ENCODE data around the gene CASR.
"Not testable (repeated sequence)": the region's sequence is repeated elsewhere in the genome, so short reads cannot be mapped to it uniquely, and the experiment has no call there.

The CASR gene

DNA sequence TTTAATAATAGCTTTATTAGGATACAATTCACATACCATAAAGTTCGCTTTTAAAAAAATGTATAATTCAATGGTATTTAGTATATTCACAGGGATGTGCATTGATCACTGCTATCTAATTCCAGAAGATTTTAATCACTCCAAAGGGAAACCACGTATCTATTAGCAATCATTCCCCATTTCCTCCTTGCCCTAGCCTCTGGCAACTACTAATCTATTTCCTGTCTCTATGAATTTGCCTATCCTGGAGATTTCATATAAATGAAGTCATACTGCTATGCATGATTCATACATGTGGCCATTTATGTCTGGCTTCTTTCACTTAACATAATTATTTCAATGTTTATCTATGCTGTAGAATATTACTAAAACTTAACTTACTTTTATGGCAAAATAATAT lies 32.0 kb upstream of the CASR start:
- no peak overlapping the region for H3K14ac ChIP-seq (ENCODE audit: low read length)
- H4K8ac ChIP-seq (ENCODE audit: low read depth, low read length), result no peak overlapping the region
- WGBS, 2 donors (ENCODE audit: extremely low coverage in 2 of 2, insufficient read length in 2 of 2, insufficient replicate concordance in 1 of 2), result no CpG with 5 or more reads among the region's 2 CpGs
- H3K4me1 ChIP-seq (ENCODE audit: control insufficient read depth in 2 of 2, insufficient read depth in 1 of 2, low read depth in 1 of 2, low read length in 2 of 2), result no peaks in the 10 kb centered on the region
- no peak overlapping the region for H3K18ac ChIP-seq (ENCODE audit: low read length)
- no peak overlapping the region for H3K23ac ChIP-seq (ENCODE audit: low read depth, low read length, poor library complexity)
- H2BK15ac ChIP-seq (ENCODE audit: low read length), result no peak overlapping the region
- no peak overlapping the region for H4K91ac ChIP-seq (ENCODE audit: low read depth, low read length, poor library complexity)
- no peaks in the 10 kb centered on the region for H3K79me1 ChIP-seq (ENCODE audit: low read depth, low read length)
- no peak overlapping the region for H3K27ac ChIP-seq (replicated peaks; ENCODE audit: low read length)
- H2BK12ac ChIP-seq (ENCODE audit: low read length), result no peak overlapping the region
- no peak overlapping the region for H2AK5ac ChIP-seq (ENCODE audit: low read depth, low read length)
- H3K9me3 ChIP-seq (replicated peaks in 1 of 2; ENCODE audit: control insufficient read depth in 2 of 2, insufficient read depth in 1 of 2, low read depth in 1 of 2, low read length in 2 of 2), result peaks cover 0 to 9% of the 10 kb centered on the region in 2 donors
- H3K4ac ChIP-seq (ENCODE audit: low read length), result no peak overlapping the region
- no peak overlapping the region for H2AFZ ChIP-seq (ENCODE audit: low read length)
- no peak overlapping the region for H3K4me3 ChIP-seq (ENCODE audit: low read length in 2 of 2)
- no peak for DNase-seq (ENCODE audit: low spot score)
- H3K9ac ChIP-seq (ENCODE audit: low read depth, low read length, poor library complexity), result no peak overlapping the region
- H3K36me3 ChIP-seq (replicated peaks in 1 of 2; ENCODE audit: control insufficient read depth in 2 of 2, insufficient read depth in 2 of 2, low read length in 2 of 2), result no peaks in the 10 kb centered on the region
- no peak overlapping the region for H2BK120ac ChIP-seq (ENCODE audit: low read depth, low read length)
- no peak overlapping the region for H3K4me2 ChIP-seq (ENCODE audit: insufficient read depth, low read length, poor library complexity, severe bottlenecking)
- no peak overlapping the region for H2BK5ac ChIP-seq (ENCODE audit: low read length)
- H3K27me3 ChIP-seq (ENCODE audit: control insufficient read depth in 3 of 3, insufficient read depth in 3 of 3, low read depth in 1 of 3, low read length in 3 of 3), result peaks cover 0 to 3% (median 0%) of the 10 kb centered on the region in 3 experiments

DNA sequence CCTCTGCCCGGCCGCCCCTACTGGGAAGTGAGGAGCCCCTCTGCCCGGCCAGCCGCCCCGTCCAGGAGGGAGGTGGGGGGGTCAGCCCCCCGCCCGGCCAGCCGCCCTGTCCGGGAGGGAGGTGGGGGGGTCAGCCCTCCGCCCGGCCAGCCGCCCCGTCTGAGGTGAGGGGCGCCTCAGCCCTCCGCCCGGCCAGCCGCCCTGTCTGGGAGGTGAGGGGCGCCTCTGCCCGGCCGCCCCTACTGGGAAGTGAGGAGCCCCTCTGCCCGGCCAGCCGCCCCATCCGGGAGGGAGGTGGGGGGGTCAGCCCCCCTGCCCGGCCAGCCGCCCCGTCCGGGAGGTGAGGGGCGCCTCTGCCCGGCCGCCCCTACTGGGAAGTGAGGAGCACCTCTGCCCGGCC lies 18.5 kb upstream of the CASR start:
- not testable (repeated sequence) for H3K14ac ChIP-seq (ENCODE audit: low read length); H2BK15ac ChIP-seq (ENCODE audit: low read length); H3K4me3 ChIP-seq (ENCODE audit: low read length in 2 of 2); H3K27me3 ChIP-seq (ENCODE audit: control insufficient read depth in 3 of 3, insufficient read depth in 3 of 3, low read depth in 1 of 3, low read length in 3 of 3); H3K27ac ChIP-seq (replicated peaks; ENCODE audit: low read length); H2BK5ac ChIP-seq (ENCODE audit: low read length); H2AK5ac ChIP-seq (ENCODE audit: low read depth, low read length); H2BK12ac ChIP-seq (ENCODE audit: low read length); H3K18ac ChIP-seq (ENCODE audit: low read length); H3K79me1 ChIP-seq (ENCODE audit: low read depth, low read length); H3K23ac ChIP-seq (ENCODE audit: low read depth, low read length, poor library complexity); H3K4ac ChIP-seq (ENCODE audit: low read length); H3K36me3 ChIP-seq (replicated peaks in 1 of 2; ENCODE audit: control insufficient read depth in 2 of 2, insufficient read depth in 2 of 2, low read length in 2 of 2); DNase-seq (ENCODE audit: low spot score); H2AFZ ChIP-seq (ENCODE audit: low read length); H3K9me3 ChIP-seq (replicated peaks in 1 of 2; ENCODE audit: control insufficient read depth in 2 of 2, insufficient read depth in 1 of 2, low read depth in 1 of 2, low read length in 2 of 2); H3K9ac ChIP-seq (ENCODE audit: low read depth, low read length, poor library complexity); H2BK120ac ChIP-seq (ENCODE audit: low read depth, low read length); H4K8ac ChIP-seq (ENCODE audit: low read depth, low read length); H3K4me1 ChIP-seq (ENCODE audit: control insufficient read depth in 2 of 2, insufficient read depth in 1 of 2, low read depth in 1 of 2, low read length in 2 of 2); H3K4me2 ChIP-seq (ENCODE audit: insufficient read depth, low read length, poor library complexity, severe bottlenecking); H4K91ac ChIP-seq (ENCODE audit: low read depth, low read length, poor library complexity)
- WGBS, 2 donors (ENCODE audit: extremely low coverage in 2 of 2, insufficient read length in 2 of 2, insufficient replicate concordance in 1 of 2), result no CpG with 5 or more reads among the region's 31 CpGs

- Histone ChIP-seq H3K36me3 (replicated peaks in 1 of 2; ENCODE audit: control insufficient read depth in 2 of 2, insufficient read depth in 2 of 2, low read length in 2 of 2) (no peaks in the 10 kb centered on the region), H3K4me1 (ENCODE audit: control insufficient read depth in 2 of 2, insufficient read depth in 1 of 2, low read depth in 1 of 2, low read length in 2 of 2) (no peaks in the 10 kb centered on the region), H3K23ac (ENCODE audit: low read depth, low read length, poor library complexity) (no peak overlapping the region), H3K4ac (ENCODE audit: low read length) (no peak overlapping the region), H2BK15ac (ENCODE audit: low read length) (no peak overlapping the region), H2BK120ac (ENCODE audit: low read depth, low read length) (no peak overlapping the region), H2AFZ (ENCODE audit: low read length) (no peak overlapping the region), H2BK5ac (ENCODE audit: low read length) (no peak overlapping the region), H3K18ac (ENCODE audit: low read length) (no peak overlapping the region), H4K8ac (ENCODE audit: low read depth, low read length) (no peak overlapping the region), H3K79me1 (ENCODE audit: low read depth, low read length) (no peaks in the 10 kb centered on the region), H3K27me3 (ENCODE audit: control insufficient read depth in 3 of 3, insufficient read depth in 3 of 3, low read depth in 1 of 3, low read length in 3 of 3) (no peaks in the 10 kb centered on the region), H3K14ac (ENCODE audit: low read length) (no peak overlapping the region), H3K27ac (replicated peaks; ENCODE audit: low read length) (no peak overlapping the region), H3K9me3 (replicated peaks in 1 of 2; ENCODE audit: control insufficient read depth in 2 of 2, insufficient read depth in 1 of 2, low read depth in 1 of 2, low read length in 2 of 2) (no peaks in the 10 kb centered on the region), H3K4me2 (ENCODE audit: insufficient read depth, low read length, poor library complexity, severe bottlenecking) (no peak overlapping the region), H3K4me3 (ENCODE audit: low read length in 2 of 2) (no peak overlapping the region), H2BK12ac (ENCODE audit: low read length) (no peak overlapping the region), H4K91ac (ENCODE audit: low read depth, low read length, poor library complexity) (no peak overlapping the region), H3K9ac (ENCODE audit: low read depth, low read length, poor library complexity) (no peak overlapping the region), H2AK5ac (ENCODE audit: low read depth, low read length) (no peak overlapping the region)
- no peak for DNase-seq (ENCODE audit: low spot score)
These were observed 15.8 kb upstream of the CASR start for GRCh38 chr3:122167630-122168029.

DNA sequence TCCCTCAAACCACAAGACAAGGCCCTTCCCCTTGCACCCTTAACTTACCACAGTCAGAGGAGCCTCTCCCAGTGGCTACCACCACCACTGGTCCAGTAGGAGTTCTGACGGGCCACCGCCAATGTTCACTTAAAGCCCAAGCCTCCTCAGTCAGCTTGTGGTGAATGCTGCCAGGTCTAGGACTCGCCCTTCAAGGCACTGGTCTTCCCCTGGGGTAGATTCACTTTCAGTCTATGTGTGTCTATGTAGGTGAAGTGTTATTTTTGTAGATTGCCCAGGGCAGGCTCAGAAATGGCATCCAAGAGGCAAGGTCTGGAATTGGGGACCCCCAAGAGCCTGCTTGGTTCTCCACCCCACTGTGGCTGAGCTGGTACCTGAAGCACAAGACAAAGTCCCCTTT lies 15.4 kb upstream of the CASR start:
- Histone ChIP-seq H3K4ac (ENCODE audit: low read length) (no peak overlapping the region), H3K23ac (ENCODE audit: low read depth, low read length, poor library complexity) (no peak overlapping the region), H2BK12ac (ENCODE audit: low read length) (no peak overlapping the region), H3K79me1 (ENCODE audit: low read depth, low read length) (no peaks in the 10 kb centered on the region), H3K4me1 (ENCODE audit: control insufficient read depth in 2 of 2, insufficient read depth in 1 of 2, low read depth in 1 of 2, low read length in 2 of 2) (no peaks in the 10 kb centered on the region), H3K27ac (replicated peaks; ENCODE audit: low read length) (no peak overlapping the region), H2AK5ac (ENCODE audit: low read depth, low read length) (no peak overlapping the region), H3K27me3 (ENCODE audit: control insufficient read depth in 3 of 3, insufficient read depth in 3 of 3, low read depth in 1 of 3, low read length in 3 of 3) (no peaks in the 10 kb centered on the region), H4K91ac (ENCODE audit: low read depth, low read length, poor library complexity) (no peak overlapping the region), H3K9me3 (replicated peaks in 1 of 2; ENCODE audit: control insufficient read depth in 2 of 2, insufficient read depth in 1 of 2, low read depth in 1 of 2, low read length in 2 of 2) (no peaks in the 10 kb centered on the region), H3K4me3 (ENCODE audit: low read length in 2 of 2) (no peak overlapping the region), H3K14ac (ENCODE audit: low read length) (peak overlapping the region; percentile 31), H3K4me2 (ENCODE audit: insufficient read depth, low read length, poor library complexity, severe bottlenecking) (no peak overlapping the region), H3K36me3 (replicated peaks in 1 of 2; ENCODE audit: control insufficient read depth in 2 of 2, insufficient read depth in 2 of 2, low read length in 2 of 2) (no peaks in the 10 kb centered on the region), H2BK15ac (ENCODE audit: low read length) (no peak overlapping the region), H3K18ac (ENCODE audit: low read length) (no peak overlapping the region), H2BK5ac (ENCODE audit: low read length) (no peak overlapping the region), H2BK120ac (ENCODE audit: low read depth, low read length) (no peak overlapping the region), H4K8ac (ENCODE audit: low read depth, low read length) (no peak overlapping the region), H2AFZ (ENCODE audit: low read length) (no peak overlapping the region), H3K9ac (ENCODE audit: low read depth, low read length, poor library complexity) (no peak overlapping the region)
- DNase-seq (ENCODE audit: low spot score), result no peak
- WGBS, 2 donors (ENCODE audit: extremely low coverage in 2 of 2, insufficient read length in 2 of 2, insufficient replicate concordance in 1 of 2), result no CpG with 5 or more reads among the region's 3 CpGs

Data from neuronal stem cell (in vitro differentiated cells).